Right kidney (tissue), 1 donor: ENCODE data around the gene VTN.

Source experiments
- DNase-seq: peaks from one replicate; pipeline ENCODE4 v3.0.0-alpha.2; 2016

Gene VTN

DNA sequence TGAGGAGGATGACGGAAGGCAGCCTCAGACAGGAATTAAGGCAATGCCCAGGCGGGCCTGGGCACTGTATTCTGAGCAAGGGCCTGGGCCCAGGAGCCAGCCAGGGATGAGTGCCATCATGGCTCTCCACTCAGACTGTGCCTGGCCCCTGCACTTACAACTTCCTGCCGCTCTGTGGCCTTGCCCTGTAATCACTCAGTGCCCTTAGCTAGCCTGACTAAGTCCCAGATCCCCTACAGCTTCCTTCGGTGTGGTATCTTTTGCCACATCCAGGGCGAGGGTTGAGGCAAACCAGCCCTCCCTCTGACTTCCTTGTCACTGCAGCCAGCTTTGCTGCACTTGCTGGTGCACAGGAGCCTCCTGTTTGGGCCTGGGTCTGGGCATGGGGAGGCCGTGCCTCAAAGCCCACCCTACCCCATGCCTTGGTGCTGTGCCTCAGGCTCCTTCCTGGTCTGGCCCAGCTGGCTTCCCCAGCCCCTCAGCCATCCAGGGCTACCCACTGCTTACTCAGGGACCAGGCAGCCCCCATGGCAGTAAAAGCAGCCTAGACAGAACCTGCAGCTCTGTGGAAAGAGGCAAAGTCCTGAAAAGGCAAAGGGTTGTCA lies 26.6 kb upstream of the VTN start:
- DNase-seq: no peak

GRCh38 chr17:28395968-28396367 lies 25.9 kb upstream of the VTN start:
- no peak for DNase-seq

- no peak for DNase-seq
Measured at GRCh38 chr17:28395426-28395825, 25.3 kb upstream of the VTN start.

GRCh38 chr17:28394337-28395116 lies 24.4 kb upstream of the VTN start:
- DNase-seq: no peak

DNA sequence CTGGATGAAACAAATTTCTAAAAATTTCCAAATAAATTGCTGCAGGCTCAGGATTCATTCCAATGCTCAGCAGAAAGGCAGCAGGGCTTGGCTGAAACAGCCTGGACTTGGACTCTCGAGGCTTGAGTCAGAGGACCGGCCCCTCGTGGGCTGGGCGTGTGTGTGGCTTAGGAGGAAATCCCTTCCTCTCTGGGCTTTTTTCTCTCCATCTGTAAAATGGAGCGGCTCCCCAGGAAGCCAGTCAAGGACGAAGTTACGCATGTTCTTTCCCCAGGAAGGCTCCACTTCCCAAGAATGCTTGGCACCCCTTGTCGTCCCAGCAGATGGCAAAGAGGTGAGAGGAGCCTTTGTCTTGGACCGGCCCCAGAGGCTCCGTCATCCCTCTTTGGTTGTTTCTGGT lies 22.4 kb upstream of the VTN start:
- DNase-seq: no peak

DNA sequence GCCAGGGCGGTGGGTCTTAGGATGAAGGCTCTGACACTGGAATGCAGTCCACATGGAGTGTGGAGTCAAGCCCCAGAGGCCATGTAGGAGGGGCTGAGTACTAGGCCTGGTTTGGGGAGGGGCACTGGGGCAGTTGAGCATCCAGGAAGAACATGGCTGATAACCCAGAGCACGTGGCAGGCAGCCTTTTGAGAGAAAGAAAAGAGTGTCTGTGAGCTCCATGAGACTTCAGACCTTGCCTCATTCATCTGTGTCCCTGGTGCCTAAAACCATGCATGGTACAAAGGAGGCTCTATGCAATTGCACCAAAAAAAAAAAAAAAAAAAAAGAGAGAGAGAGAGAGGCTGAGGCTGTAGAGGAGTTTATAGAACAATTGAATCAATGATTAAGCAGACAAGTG lies 21.3 kb upstream of the VTN start:
- no peak for DNase-seq

- no peak for DNase-seq
Measured at GRCh38 chr17:28390984-28391383, 20.9 kb upstream of the VTN start.

DNA sequence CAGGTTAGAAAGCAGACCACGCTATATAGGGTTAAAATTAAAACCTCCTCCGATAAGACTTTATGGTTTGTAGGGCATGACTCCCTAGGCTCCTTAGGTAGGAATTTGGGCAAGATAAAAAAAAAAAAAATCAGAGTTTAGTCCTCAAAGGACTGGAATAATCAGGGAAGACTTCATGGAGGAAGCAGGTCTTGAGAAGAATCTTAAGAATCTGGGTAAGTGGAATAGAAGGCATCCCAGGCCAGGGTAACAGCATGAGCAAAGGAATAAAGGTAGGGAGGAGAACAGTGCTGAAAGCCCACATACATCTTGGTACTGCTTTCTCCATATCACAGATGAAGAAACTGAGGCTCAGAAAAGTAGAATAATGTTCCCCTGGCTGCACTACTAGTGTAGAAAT lies 20.5 kb upstream of the VTN start:
- DNase-seq: no peak

GRCh38 chr17:28390141-28390540 lies 20.0 kb upstream of the VTN start:
- no peak for DNase-seq

- no peak for DNase-seq
Measured at GRCh38 chr17:28388106-28388505, 18.0 kb upstream of the VTN start.

DNA sequence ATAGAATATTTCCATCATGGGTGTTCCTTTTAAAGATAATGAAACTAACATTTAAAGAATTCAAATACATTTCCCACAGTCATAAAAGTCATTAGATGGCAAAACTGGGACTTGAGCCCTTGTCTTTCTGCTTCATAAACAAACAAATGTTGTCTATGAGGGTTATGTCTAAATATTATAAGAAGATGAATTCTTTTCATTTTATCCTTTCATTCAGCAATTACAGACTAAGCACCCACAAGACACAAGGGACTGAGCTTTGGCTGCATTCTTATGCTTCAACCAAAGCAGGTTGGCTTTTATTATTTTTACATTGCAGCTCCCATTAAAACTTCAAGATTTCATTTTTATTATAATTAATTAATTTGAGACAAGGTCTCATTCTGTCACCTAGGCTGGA lies 16.3 kb upstream of the VTN start:
- DNase-seq: no peak

GRCh38 chr17:28385406-28385805 lies 15.3 kb upstream of the VTN start:
- DNase-seq: no peak

- DNase-seq: no peak
Measured at GRCh38 chr17:28385037-28385400, 14.9 kb upstream of the VTN start.

- DNase-seq: peak; percentile 70
Measured at GRCh38 chr17:28384281-28385036, 14.4 kb upstream of the VTN start.

GRCh38 chr17:28381141-28381825 lies 11.2 kb upstream of the VTN start:
- DNase-seq: peak; percentile 76

GRCh38 chr17:28379814-28380801 lies 10.0 kb upstream of the VTN start:
- no peak for DNase-seq

GRCh38 chr17:28372945-28373274 lies 2.8 kb upstream of the VTN start:
- no peak for DNase-seq

DNA sequence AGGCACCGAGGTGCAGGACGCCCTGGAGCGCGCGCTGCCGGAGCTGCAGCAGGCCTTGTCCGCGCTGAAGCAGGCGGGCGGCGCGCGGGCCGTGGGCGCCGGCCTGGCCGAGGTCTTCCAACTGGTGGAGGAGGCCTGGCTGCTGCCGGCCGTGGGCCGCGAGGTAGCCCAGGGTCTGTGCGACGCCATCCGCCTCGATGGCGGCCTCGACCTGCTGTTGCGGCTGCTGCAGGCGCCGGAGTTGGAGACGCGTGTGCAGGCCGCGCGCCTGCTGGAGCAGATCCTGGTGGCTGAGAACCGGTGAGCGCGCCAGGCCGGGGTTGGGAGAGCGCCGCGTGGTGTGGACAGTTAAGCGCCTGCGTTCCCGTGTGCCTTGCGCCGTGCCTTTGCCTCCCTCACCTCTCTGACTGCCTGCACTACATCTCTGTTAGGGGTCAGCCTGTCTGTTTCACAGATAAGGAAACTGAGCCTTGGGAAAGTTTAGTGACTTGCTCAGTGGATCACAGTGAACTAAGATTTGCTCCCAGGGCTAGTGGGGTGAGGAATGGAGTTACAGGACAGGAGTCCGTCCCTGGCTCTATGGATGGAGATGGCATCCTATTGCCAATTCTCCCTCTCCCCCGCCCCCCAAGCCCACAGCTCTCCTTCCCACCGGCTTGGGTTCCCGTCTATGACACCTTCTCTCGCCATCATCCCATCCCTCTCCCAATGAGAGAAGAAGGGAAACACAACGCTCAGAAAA lies 2.3 kb upstream of the VTN start:
- peak; percentile 77 for DNase-seq

GRCh38 chr17:28371245-28372202 lies 1.4 kb upstream of the VTN start, which contains the start of gene SARM1:
TSS of gene SARM1 (plus strand) at chr17:28371694. CDS start at chr17:28372033, 339 bp downstream.
- peak; percentile 80 for DNase-seq

DNA sequence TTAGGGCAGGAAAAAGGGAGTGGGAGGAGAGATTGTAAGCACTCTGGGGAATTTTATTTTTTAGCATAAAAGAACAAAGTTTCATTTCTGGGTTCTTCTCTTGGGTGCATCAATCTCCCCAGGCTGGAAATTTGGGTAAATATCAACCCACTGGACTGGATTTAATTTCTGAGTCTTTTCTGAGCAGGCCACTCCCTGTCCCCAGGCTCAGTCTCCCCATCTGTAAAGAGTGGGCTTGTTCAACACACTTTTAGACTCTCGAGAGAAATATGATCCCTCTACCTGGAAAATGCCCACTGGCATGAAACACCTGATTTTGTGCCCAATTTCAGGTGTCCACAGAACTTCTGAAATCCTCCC lies 617 bp upstream of the VTN start:
- no peak for DNase-seq
